Upper lobe of right lung (tissue), 1 donor: Measurements from ENCODE around the gene C1QTNF3. TPM values are rescaled to one million over a fixed set of nuclear protein-coding genes. Genes with fewer than 3 reads are reported as not detected.
"Not testable (repeated sequence)": the region's sequence is repeated elsewhere in the genome, so short reads cannot be mapped to it uniquely, and the experiment has no call there.

Source experiments
- ATAC-seq: fragments of 200-7000 bp; cut with Tn5 transposase; one replicate; pipeline ENCODE4 v1.9.1; 2020; ENCODE audit warnings: mild to moderate bottlenecking, moderate library complexity
- DNase-seq: peaks from one replicate; pipeline ENCODE4 v3.0.0-alpha.2; 2020
- H3K27ac ChIP-seq: fragments of 200-600 bp; one replicate; pipeline ENCODE4 v1.8.0; 2022
- H3K27me3 ChIP-seq: fragments of 200-600 bp; one replicate; pipeline ENCODE4 v1.8.0; 2022; ENCODE audit warnings: mild to moderate bottlenecking
- H3K36me3 ChIP-seq: fragments of 200-600 bp; one replicate; pipeline ENCODE4 v1.8.0; 2022
- H3K4me1 ChIP-seq: fragments of 200-600 bp; one replicate; pipeline ENCODE4 v1.8.0; 2022
- H3K4me3 ChIP-seq: fragments of 200-600 bp; one replicate; pipeline ENCODE4 v1.8.0; 2022; ENCODE audit warnings: mild to moderate bottlenecking
- H3K9me3 ChIP-seq: fragments of 200-600 bp; one replicate; pipeline ENCODE4 v1.8.0; 2022
- intact Hi-C: fragments of 100-400 bp; cut with DNase I; formaldehyde crosslinking; loops from one replicate; pipeline ENCODE4 v1.11.0; 2022
- total RNA-seq: library from RNA; stranded (reverse); fragmentation: NEBNext Ultra II Directional; extraction: Animal tissue kit (Norgen Biotek cat#: 25700); gene quantifications from one replicate; pipeline ENCODE4 v1.2.1, GENCODE V29; 2021
- TF ChIP-seq, protein P1 (sequence below): fragments of 200-600 bp; IDR thresholded peaks from one replicate; pipeline ENCODE4 v1.8.0; 2022; ENCODE audit warnings: antibody characterized with exemption
- donor health status: DM: no; HTN: yes; CAD: no; lungs with severe emphysema.

The C1QTNF3 gene
- total RNA-seq, 1 donor from 2014 or later = 4.5 TPM

DNA sequence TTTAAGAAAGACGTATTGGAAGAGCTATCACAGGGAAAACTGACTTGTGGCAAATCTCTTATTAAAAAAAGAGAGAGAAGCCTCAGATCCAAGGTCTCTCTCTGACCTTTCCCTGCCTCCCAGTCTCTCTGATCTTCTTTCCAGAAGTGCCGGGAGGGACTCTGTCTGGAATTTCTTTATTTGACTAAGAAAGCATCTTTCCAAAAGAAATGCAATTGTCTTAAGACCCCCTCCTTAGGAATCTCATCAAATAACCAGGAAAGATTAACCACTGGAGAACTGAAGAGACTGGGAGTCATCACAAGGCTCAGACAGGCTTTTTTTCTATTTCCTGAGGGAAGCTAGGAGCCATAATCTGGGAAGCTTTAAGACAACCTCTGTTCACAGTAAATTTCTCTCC lies 4.6 kb downstream of the C1QTNF3 start:
- Histone ChIP-seq H3K36me3 (peaks cover 6% of the 10 kb centered on the region), H3K9me3 (no peaks in the 10 kb centered on the region), H3K27ac (no peak overlapping the region), H3K4me3 (no peak overlapping the region), H3K4me1 (peaks cover 14% of the 10 kb centered on the region), H3K27me3 (no peaks in the 10 kb centered on the region)
- intact Hi-C loops = no loop called here
- ATAC-seq (no peak), DNase-seq (no peak)
- TF ChIP-seq, protein P1, sequence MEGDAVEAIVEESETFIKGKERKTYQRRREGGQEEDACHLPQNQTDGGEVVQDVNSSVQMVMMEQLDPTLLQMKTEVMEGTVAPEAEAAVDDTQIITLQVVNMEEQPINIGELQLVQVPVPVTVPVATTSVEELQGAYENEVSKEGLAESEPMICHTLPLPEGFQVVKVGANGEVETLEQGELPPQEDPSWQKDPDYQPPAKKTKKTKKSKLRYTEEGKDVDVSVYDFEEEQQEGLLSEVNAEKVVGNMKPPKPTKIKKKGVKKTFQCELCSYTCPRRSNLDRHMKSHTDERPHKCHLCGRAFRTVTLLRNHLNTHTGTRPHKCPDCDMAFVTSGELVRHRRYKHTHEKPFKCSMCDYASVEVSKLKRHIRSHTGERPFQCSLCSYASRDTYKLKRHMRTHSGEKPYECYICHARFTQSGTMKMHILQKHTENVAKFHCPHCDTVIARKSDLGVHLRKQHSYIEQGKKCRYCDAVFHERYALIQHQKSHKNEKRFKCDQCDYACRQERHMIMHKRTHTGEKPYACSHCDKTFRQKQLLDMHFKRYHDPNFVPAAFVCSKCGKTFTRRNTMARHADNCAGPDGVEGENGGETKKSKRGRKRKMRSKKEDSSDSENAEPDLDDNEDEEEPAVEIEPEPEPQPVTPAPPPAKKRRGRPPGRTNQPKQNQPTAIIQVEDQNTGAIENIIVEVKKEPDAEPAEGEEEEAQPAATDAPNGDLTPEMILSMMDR = no peak

DNA sequence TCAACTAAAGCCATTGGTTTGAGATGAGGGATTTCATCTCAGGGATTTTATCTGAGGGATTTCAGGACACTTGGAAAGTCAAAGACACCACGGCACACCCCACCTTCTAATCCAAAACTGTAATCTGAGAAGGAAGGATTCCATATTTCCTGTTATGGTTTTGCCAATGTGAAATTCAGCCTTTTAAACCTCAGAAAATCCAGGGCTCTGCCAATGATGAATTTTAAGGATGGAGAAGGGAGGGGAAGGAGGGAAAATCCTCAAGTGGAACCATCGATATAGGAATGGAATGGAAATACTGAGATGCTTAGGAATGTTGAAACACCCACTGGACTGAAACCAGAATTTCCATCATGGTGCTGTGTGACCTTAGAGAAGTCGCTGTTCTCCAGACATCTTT lies 5.3 kb downstream of the C1QTNF3 start:
- Histone ChIP-seq H3K9me3 (no peaks in the 10 kb centered on the region), H3K4me3 (no peak overlapping the region), H3K4me1 (peaks cover 7% of the 10 kb centered on the region), H3K27ac (no peak overlapping the region), H3K36me3 (peaks cover 6% of the 10 kb centered on the region), H3K27me3 (no peaks in the 10 kb centered on the region)
- intact Hi-C loops = no loop called here
- TF ChIP-seq, protein P1 = no peak
- ATAC-seq = no peak
- no peak for DNase-seq

DNA sequence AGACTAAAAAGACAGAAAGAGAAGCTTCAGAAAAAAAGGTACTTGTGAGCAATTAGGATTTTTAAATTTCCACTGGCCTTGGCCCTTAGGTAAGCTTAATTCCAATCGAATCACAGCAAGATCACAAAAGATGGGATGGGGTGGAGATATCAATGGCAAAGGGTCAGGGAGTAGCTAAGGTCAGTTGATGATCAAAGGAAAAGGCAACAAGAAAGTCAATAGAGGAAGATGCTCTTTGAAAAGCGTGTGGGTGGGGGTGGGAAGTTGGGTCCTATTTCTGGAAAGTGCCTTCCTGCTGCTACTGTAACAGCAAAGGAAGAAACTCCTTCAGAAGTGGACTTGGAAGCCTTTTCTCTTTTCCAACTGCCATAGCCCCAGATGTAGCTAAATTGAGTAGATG lies 7.3 kb downstream of the C1QTNF3 start:
- TF ChIP-seq, protein P1 = no peak
- peaks cover 6% of the 10 kb centered on the region for H3K36me3 ChIP-seq
- H3K4me3 ChIP-seq = no peak overlapping the region
- intact Hi-C loops = no loop called here
- DNase-seq = no peak
- H3K27ac ChIP-seq = no peak overlapping the region
- no peaks in the 10 kb centered on the region for H3K27me3 ChIP-seq
- ATAC-seq = no peak
- H3K9me3 ChIP-seq = no peaks in the 10 kb centered on the region
- no peaks in the 10 kb centered on the region for H3K4me1 ChIP-seq

DNA sequence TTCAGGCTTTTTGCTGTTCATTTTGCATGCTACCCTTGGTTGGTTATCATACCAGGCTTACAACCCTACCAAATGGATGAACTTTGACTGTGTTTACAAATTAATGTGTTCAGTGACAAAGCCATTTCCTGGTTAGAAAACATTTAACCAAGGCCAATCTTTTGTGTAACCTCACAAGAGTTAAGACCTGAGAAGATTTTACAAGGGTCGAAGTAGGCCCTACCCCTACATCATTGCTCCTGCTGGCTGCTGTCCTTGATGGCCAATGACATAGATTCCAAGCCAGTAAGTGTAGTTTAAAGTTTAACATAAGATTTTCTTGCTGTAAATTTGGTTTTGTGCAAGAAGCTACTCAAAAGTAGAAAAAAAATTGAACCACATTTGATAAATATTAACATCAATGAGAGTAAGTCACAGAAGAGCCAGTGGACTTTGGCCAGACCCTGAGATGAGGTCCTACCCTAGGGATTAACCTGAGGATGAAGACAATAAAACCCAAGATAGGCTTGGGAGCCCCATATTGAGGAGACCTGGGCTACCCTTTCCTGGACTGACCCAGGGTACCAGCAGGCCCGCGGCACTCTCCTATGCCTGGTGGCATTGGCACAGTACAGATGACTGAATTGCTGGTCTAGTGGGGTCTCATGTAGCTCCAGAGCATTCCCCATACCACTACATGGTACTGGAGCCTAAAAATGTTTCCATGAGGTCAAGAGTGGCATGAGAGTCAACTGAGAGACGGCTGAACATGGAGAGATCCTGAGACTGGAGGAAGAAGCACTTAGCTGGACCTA lies 8.3 kb downstream of the C1QTNF3 start:
- no peaks in the 10 kb centered on the region for H3K27me3 ChIP-seq
- intact Hi-C loops = no loop called here
- no peak overlapping the region for H3K27ac ChIP-seq
- no peaks in the 10 kb centered on the region for H3K4me1 ChIP-seq
- peaks cover 6% of the 10 kb centered on the region for H3K36me3 ChIP-seq
- TF ChIP-seq, protein P1 = no peak
- ATAC-seq (no peak), DNase-seq (no peak)
- no peaks in the 10 kb centered on the region for H3K9me3 ChIP-seq
- H3K4me3 ChIP-seq = no peak overlapping the region

DNA sequence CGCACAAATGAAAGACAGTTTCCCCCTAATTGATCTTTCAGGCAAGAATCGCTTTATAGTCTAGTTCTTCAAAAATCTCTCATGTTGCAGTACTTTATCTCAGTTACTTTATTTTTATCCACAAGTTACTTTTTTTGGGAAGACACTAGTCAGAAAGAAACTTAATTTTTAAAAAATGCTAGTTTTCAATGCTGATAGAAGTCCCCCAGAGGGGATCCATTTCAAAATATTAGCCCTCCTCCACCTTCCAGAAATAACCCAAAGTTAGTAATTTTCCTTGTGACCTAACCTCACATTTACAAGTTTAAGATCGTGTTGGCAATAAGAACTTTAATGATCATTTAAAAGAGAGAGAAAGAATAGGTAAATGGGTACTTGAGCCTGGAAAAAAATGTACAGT lies 11.0 kb downstream of the C1QTNF3 start:
- no peak overlapping the region for H3K4me3 ChIP-seq
- H3K4me1 ChIP-seq = no peaks in the 10 kb centered on the region
- ATAC-seq (no peak), DNase-seq (no peak)
- intact Hi-C loops = no loop called here
- peaks cover 6% of the 10 kb centered on the region for H3K36me3 ChIP-seq
- TF ChIP-seq, protein P1 = no peak
- H3K9me3 ChIP-seq = no peaks in the 10 kb centered on the region
- no peaks in the 10 kb centered on the region for H3K27me3 ChIP-seq
- H3K27ac ChIP-seq = no peak overlapping the region

DNA sequence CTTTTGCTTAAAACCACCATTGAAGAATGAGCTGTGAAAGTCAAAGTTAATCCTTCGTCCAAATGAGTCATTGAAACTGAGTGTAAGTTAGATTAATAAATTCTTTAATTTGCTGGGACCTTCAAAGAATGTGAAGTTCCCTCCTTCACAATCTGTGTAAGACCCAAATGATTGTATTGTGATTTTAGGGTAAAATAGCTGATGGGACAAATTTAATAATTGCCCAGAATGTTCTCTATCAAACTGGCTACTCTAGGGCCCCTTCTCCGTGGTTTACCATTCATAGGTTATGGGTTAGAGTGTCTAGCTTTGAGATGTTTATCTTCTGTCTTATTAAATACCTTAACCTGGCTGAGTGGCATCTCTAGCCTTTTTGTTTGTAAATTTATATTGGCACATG lies 11.9 kb downstream of the C1QTNF3 start:
- intact Hi-C loops = no loop called here
- no peak overlapping the region for H3K27ac ChIP-seq
- TF ChIP-seq, protein P1 = no peak
- H3K4me1 ChIP-seq = no peaks in the 10 kb centered on the region
- DNase-seq (no peak), ATAC-seq (no peak)
- H3K27me3 ChIP-seq = no peaks in the 10 kb centered on the region
- no peak overlapping the region for H3K4me3 ChIP-seq
- H3K9me3 ChIP-seq = no peaks in the 10 kb centered on the region
- H3K36me3 ChIP-seq = peaks cover 6% of the 10 kb centered on the region

DNA sequence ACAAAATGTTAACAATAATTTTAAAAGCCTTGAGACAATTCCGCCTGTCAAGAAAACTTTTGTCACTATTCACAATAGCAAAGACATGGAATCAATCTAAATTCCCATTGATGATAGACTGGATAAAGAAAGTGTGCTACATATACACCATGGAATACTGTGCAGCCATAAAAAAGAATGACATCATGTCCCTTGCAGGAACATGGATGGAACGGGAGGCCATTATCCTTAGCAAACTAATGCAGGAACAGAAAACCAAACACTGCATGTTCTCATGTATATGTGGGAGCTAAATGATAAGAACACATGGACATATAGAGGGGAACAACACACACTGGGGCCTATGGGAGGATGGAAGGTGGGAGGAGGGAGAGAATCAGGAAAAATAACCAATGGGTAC lies 12.4 kb downstream of the C1QTNF3 start:
- H3K27me3 ChIP-seq, DNase-seq, ATAC-seq, H3K36me3 ChIP-seq, H3K27ac ChIP-seq, H3K9me3 ChIP-seq, H3K4me3 ChIP-seq, H3K4me1 ChIP-seq, intact Hi-C loops: not testable (repeated sequence)
